GM19035 (cell line): ENCODE results near the gene SEMA6A.
"Not testable (repeated sequence)": the region's sequence is repeated elsewhere in the genome, so short reads cannot be mapped to it uniquely, and the experiment has no call there.

ENCODE experiments used
- ATAC-seq: cut with Tn5 transposase; IDR thresholded peaks from one replicate; pipeline ENCODE4 v1.9.1; 2021; ENCODE audit not compliant: unreplicated experiment

SEMA6A gene

GRCh38 chr5:116524051-116524904 lies 50.3 kb downstream of the SEMA6A start:
- ATAC-seq, result no peak

- not testable (repeated sequence) for ATAC-seq
These were observed 51.4 kb downstream of the SEMA6A start for GRCh38 chr5:116523182-116523581.

GRCh38 chr5:116522356-116523136 lies 52.1 kb downstream of the SEMA6A start:
- ATAC-seq, result no peak

- ATAC-seq, result no peak
These were observed 53.3 kb downstream of the SEMA6A start for GRCh38 chr5:116521173-116521872.

GRCh38 chr5:116520771-116521170 lies 53.9 kb downstream of the SEMA6A start:
- ATAC-seq, result no peak

- ATAC-seq, result no peak
These were observed 56.2 kb downstream of the SEMA6A start for GRCh38 chr5:116518423-116518822.

GRCh38 chr5:116517488-116517887 lies 57.1 kb downstream of the SEMA6A start:
- no peak for ATAC-seq

GRCh38 chr5:116516021-116516420 lies 58.6 kb downstream of the SEMA6A start:
- ATAC-seq, result no peak

GRCh38 chr5:116514421-116514970 lies 60.1 kb downstream of the SEMA6A start:
- no peak for ATAC-seq

GRCh38 chr5:116510517-116510916 lies 64.1 kb downstream of the SEMA6A start:
- no peak for ATAC-seq

GRCh38 chr5:116509483-116510244 lies 65.0 kb downstream of the SEMA6A start:
- no peak for ATAC-seq

- no peak for ATAC-seq
These were observed 65.8 kb downstream of the SEMA6A start for GRCh38 chr5:116508835-116509234.

GRCh38 chr5:116507941-116508655 lies 66.5 kb downstream of the SEMA6A start:
- ATAC-seq, result no peak

GRCh38 chr5:116507051-116507537 lies 67.5 kb downstream of the SEMA6A start:
- ATAC-seq, result no peak

- no peak for ATAC-seq
These were observed 68.1 kb downstream of the SEMA6A start for GRCh38 chr5:116506488-116506887.

GRCh38 chr5:116504593-116505166 lies 69.9 kb downstream of the SEMA6A start:
- ATAC-seq, result no peak

GRCh38 chr5:116502616-116503015 lies 72.0 kb downstream of the SEMA6A start:
- no peak for ATAC-seq

GRCh38 chr5:116502138-116502537 lies 72.5 kb downstream of the SEMA6A start:
- ATAC-seq, result no peak

- no peak for ATAC-seq
These were observed 76.0 kb downstream of the SEMA6A start for GRCh38 chr5:116498503-116499048.
